Measurements from ENCODE around the gene FAM184B.

GRCh38 chr4:17811078-17811603 lies 29.7 kb upstream of the FAM184B start:
- no peak for TF ChIP-seq CTCF (IDR thresholded peaks at IDR 0.05)
- no peak for TF ChIP-seq POLR2A (IDR thresholded peaks at IDR 0.05)

All from transverse colon (tissue), 3 donors.